DND-41 (cell line): ENCODE measurements around the gene SCTR.

Experiments used
- ATAC-seq: fragments of 200-7000 bp; cut with Tn5 transposase; 3 replicates; pipeline ENCODE4 v1.9.1; 2021; ENCODE audit warnings: low read depth; ENCODE audit not compliant: insufficient read depth
- DNase-seq: peaks from one replicate; pipeline ENCODE4 v3.0.0-alpha.2; 2020
- H2AFZ ChIP-seq: 2 replicates; pipeline ENCODE4 v1.6.0; 2012; ENCODE audit warnings: low read depth, low read length
- H3K27ac ChIP-seq: 2 replicates; pipeline ENCODE4 v1.5.1; 2012; ENCODE audit warnings: low read length, inconsistent platforms
- H3K27me3 ChIP-seq: fragments of 200-600 bp; sonication (generic); 2 replicates; pipeline ENCODE4 v1.6.0; 2012; ENCODE audit warnings: low read length, mild to moderate bottlenecking, inconsistent platforms; ENCODE audit not compliant: insufficient read depth, poor library complexity
- H3K36me3 ChIP-seq: 2 replicates; pipeline ENCODE4 v1.5.1; 2012; ENCODE audit warnings: low read length, inconsistent platforms; ENCODE audit not compliant: insufficient read depth
- H3K4me1 ChIP-seq: 2 replicates; pipeline ENCODE4 v1.5.1; 2012; ENCODE audit warnings: mild to moderate bottlenecking, low read length; ENCODE audit not compliant: insufficient read depth
- H3K4me2 ChIP-seq: 2 replicates; pipeline ENCODE4 v1.6.0; 2012; ENCODE audit warnings: mild to moderate bottlenecking, moderate library complexity, low read length, inconsistent platforms; ENCODE audit not compliant: insufficient read depth
- H3K4me3 ChIP-seq, 2 experiments: fragments of 200-600 bp in 1 of 2; shearing (Covaris generic) in 1 of 2; 2 replicates each; pipeline ENCODE4 v1.5.1; 2012 to 2016; ENCODE audit warnings: inconsistent platforms in 2 of 2, low read length in 2 of 2, mild to moderate bottlenecking in 2 of 2, low read depth in 1 of 2, moderate library complexity in 1 of 2
- H3K79me2 ChIP-seq: 2 replicates; pipeline ENCODE4 v1.6.0; 2012; ENCODE audit warnings: low read length, inconsistent platforms; ENCODE audit not compliant: insufficient read depth
- H3K9ac ChIP-seq: 2 replicates; pipeline ENCODE4 v1.6.0; 2012; ENCODE audit warnings: low read depth, mild to moderate bottlenecking, inconsistent platforms, low read length, moderate library complexity
- H3K9me3 ChIP-seq: 2 replicates; pipeline ENCODE4 v1.5.1; 2012; ENCODE audit warnings: low read length, moderate library complexity, mild to moderate bottlenecking, inconsistent platforms; ENCODE audit not compliant: insufficient read depth, severe bottlenecking
- H4K20me1 ChIP-seq: 2 replicates; pipeline ENCODE4 v1.6.0; 2012; ENCODE audit warnings: low read length; ENCODE audit not compliant: insufficient read depth
- CTCF ChIP-seq: IDR thresholded peaks from 2 replicates; pipeline ENCODE4 v1.5.1; 2012; ENCODE audit warnings: borderline replicate concordance, low read length, moderate library complexity, mild to moderate bottlenecking; ENCODE audit not compliant: poor library complexity, severe bottlenecking; ENCODE audit errors: extremely low read depth
- EZH2 ChIP-seq: IDR thresholded peaks from 3 replicates; pipeline ENCODE4 v1.6.1; 2012; ENCODE audit warnings: borderline replicate concordance, low read depth, mild to moderate bottlenecking, moderate library complexity, low read length, inconsistent platforms; ENCODE audit not compliant: severe bottlenecking

The SCTR gene

GRCh38 chr2:119462574-119462973, 61.7 kb downstream of the SCTR start:
- no peaks in the 10 kb centered on the region for H3K36me3 ChIP-seq
- no peak overlapping the region for H3K4me2 ChIP-seq
- no peak overlapping the region for H3K27ac ChIP-seq
- H3K9ac ChIP-seq: no peak overlapping the region
- no peak overlapping the region for H3K4me3 ChIP-seq
- peaks cover 3% of the 10 kb centered on the region; the same call in 1 of the 2 replicates for H4K20me1 ChIP-seq
- no peaks in the 10 kb centered on the region for H3K79me2 ChIP-seq
- DNase-seq (no peak), ATAC-seq (no peak)
- H3K4me1 ChIP-seq: no peaks in the 10 kb centered on the region
- no peaks in the 10 kb centered on the region for H3K9me3 ChIP-seq
- no peaks in the 10 kb centered on the region for H3K27me3 ChIP-seq
- no peak overlapping the region for H2AFZ ChIP-seq
- TF ChIP-seq EZH2 (no peak), CTCF (no peak)

- Histone ChIP-seq H3K36me3 (no peaks in the 10 kb centered on the region), H2AFZ (no peak overlapping the region), H3K4me3 (no peak overlapping the region), H3K9me3 (no peaks in the 10 kb centered on the region), H3K4me1 (no peaks in the 10 kb centered on the region), H3K27ac (no peak overlapping the region), H3K79me2 (no peaks in the 10 kb centered on the region), H3K9ac (no peak overlapping the region), H3K4me2 (no peak overlapping the region), H3K27me3 (no peaks in the 10 kb centered on the region), H4K20me1 (peaks cover 3% of the 10 kb centered on the region; the same call in 1 of the 2 replicates)
- ATAC-seq: no peak
- no peak for DNase-seq
- TF ChIP-seq EZH2 (no peak), CTCF (no peak)
Observed at GRCh38 chr2:119461811-119462210, 62.5 kb downstream of the SCTR start.

GRCh38 chr2:119460076-119460475, 64.2 kb downstream of the SCTR start:
- Histone ChIP-seq H3K9me3 (no peaks in the 10 kb centered on the region), H3K4me3 (no peak overlapping the region), H3K9ac (no peak overlapping the region), H4K20me1 (no peaks in the 10 kb centered on the region), H3K36me3 (no peaks in the 10 kb centered on the region), H3K4me2 (no peak overlapping the region), H3K27ac (no peak overlapping the region), H3K79me2 (no peaks in the 10 kb centered on the region), H2AFZ (no peak overlapping the region), H3K4me1 (no peaks in the 10 kb centered on the region), H3K27me3 (no peaks in the 10 kb centered on the region)
- no peak for DNase-seq
- TF ChIP-seq EZH2 (no peak), CTCF (no peak)
- no peak for ATAC-seq

GRCh38 chr2:119455066-119455718, 69.1 kb downstream of the SCTR start:
- TF ChIP-seq EZH2 (no peak), CTCF (no peak)
- Histone ChIP-seq H4K20me1 (no peaks in the 10 kb centered on the region), H2AFZ (no peak overlapping the region), H3K4me1 (no peaks in the 10 kb centered on the region), H3K9me3 (no peaks in the 10 kb centered on the region), H3K79me2 (no peaks in the 10 kb centered on the region), H3K27me3 (peaks cover 12% of the 10 kb centered on the region), H3K4me3 (no peak overlapping the region), H3K36me3 (no peaks in the 10 kb centered on the region), H3K4me2 (no peak overlapping the region), H3K27ac (no peak overlapping the region), H3K9ac (no peak overlapping the region)
- ATAC-seq: no peak
- DNase-seq: no peak
